ENCODE measurements around the gene MIDN. TPM values are rescaled to one million over a fixed set of nuclear protein-coding genes. Genes with fewer than 3 reads are reported as not detected.

MIDN gene
- total RNA-seq, 4 donors from 2014 or later: 8.0 to 43.1 (median 12.2) TPM

DNA sequence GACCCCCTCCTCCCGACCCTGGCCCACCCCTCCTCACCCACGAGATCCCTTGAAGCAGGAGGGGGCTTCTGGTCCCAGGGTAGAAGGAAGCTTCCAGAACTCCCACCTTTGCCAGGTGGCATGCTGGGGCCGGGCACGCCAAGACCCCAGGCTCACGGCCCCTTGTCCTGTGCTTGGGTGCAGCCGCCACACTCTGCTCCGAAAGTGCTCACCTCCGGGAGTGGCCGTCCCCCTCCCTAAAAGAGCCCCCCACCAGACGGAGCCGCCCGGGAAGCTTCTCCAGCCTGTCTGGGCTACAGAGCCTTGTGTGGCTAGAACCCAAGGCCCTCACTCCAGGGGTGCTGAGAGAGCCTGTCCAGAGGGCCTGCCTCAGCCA is 35.5 kb downstream of the MIDN start:
- TF ChIP-seq, protein P1, sequence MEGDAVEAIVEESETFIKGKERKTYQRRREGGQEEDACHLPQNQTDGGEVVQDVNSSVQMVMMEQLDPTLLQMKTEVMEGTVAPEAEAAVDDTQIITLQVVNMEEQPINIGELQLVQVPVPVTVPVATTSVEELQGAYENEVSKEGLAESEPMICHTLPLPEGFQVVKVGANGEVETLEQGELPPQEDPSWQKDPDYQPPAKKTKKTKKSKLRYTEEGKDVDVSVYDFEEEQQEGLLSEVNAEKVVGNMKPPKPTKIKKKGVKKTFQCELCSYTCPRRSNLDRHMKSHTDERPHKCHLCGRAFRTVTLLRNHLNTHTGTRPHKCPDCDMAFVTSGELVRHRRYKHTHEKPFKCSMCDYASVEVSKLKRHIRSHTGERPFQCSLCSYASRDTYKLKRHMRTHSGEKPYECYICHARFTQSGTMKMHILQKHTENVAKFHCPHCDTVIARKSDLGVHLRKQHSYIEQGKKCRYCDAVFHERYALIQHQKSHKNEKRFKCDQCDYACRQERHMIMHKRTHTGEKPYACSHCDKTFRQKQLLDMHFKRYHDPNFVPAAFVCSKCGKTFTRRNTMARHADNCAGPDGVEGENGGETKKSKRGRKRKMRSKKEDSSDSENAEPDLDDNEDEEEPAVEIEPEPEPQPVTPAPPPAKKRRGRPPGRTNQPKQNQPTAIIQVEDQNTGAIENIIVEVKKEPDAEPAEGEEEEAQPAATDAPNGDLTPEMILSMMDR (IDR thresholded peaks at IDR 0.05; ENCODE audit: low read depth): no peak

DNA sequence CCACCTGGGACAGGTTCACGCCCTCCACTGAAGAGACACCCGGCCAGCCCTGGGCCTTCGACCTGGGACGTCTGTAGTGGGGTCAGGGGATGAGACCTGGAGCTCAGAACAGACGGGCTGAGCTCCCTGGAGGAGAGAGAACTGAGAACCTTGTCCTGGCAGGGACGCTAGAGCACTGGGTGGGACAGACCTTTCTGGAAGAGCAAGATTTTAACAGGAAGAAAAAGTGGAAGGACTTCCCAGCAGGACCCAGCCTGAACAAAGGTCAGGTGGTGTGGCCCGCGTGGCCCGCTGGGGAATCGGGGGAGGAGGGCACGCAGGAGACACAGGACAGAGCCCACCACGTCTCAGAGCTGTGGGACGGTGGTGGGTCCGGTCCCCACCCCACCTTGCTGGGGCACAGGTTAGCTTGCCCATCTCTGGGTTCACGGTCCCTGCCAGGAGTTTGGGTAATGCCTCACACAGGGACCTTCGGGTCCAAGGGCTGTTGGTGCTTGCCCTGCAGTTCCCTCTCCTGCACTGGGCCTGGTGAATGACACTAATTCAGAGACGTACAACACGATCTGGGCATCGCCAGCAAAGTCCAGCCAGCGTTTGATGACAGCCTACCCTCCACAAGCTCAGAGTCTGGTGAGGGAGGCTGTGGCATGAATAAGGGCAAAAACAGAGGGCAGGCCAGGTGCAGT is 36.1 kb downstream of the MIDN start:
- TF ChIP-seq, protein P1 (IDR thresholded peaks at IDR 0.05; ENCODE audit: low read depth): no peak

- TF ChIP-seq, protein P1 (IDR thresholded peaks at IDR 0.05; ENCODE audit: low read depth): no peak
Observed at GRCh38 chr19:1284979-1285736, 36.8 kb downstream of the MIDN start.

DNA sequence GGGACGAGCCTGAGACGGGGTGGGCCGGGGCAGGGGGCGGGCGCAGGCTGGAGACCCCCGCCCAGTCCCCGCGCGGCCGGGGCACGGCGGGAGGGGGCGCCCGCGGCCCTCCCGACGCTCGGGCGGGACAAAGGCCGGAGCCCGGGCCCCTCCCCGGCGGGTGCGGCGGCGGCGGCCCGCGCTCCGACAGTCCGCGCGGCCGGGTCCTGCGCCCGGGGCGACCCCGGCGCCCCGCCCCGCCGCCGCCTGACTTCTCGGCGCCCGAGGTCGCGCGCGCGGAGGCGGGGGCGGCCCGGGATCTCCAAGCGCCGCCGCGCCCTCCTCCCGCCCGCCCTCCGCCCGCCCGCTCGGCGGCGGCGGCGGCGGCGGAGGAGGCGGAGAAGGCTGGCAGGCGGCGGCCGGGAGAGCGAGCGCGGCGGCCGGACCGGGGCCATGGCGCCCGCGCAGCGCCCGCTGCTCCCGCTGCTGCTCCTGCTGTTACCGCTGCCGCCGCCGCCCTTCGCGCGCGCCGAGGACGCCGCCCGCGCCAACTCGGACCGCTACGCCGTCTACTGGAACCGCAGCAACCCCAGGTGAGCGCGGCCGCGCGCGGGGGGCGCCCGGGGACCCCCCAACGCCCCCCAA is 37.5 kb downstream of the MIDN start, which contains the start of gene EFNA2:
TSS of gene EFNA2 (plus strand) at position 137 of the 624 bp plus-strand sequence. CDS start at position 433, 296 bp downstream.
- TF ChIP-seq, protein P1 (IDR thresholded peaks at IDR 0.05; ENCODE audit: low read depth): no peak

DNA sequence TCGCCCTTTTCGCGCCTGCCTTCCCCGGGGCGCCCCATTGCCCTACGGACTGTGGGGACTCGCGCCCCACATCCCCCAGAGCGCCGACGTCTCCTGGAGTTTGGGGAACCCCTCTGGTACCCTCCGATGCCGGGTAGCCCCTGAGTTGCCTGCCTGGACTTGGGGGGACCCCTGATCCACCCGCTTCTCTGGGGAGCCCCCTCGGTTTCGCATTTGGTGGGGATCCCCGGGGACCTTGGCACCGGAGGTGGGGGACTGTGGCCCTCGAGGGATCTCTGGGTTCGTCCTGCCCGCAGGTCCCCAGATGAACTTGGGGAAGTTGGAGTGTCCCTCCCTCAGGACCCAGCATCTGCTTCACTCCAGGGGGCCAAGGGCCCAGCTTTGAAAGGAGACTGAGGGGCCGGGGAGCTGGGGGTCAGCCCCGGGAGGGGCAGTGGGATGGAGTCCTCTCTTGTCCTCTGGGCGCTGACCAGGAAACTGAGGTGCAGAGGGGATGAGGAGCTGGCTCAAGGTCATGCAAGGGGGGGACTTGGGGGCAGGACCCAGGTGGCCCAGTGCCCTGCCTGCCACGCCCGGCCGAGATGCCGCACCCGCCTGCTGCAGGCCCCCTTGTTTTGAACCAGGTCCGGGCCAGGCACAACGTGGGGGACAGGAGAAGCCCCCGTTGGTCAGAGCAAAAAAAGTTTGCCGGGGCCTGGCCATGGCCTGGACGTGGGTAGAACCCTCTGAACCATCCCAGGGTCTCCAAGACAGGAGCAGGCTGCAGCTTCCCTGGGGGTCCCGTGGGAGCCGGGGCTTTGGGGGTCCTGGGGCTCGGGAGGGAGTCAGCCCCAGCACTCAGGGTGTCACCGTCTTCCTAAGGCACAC is 38.3 kb downstream of the MIDN start:
- TF ChIP-seq, protein P1 (IDR thresholded peaks at IDR 0.05; ENCODE audit: low read depth): no peak

- TF ChIP-seq, protein P1 (IDR thresholded peaks at IDR 0.05; ENCODE audit: low read depth): no peak
Observed at GRCh38 chr19:1287354-1288225, 39.2 kb downstream of the MIDN start.
